HG03103 (cell line): ENCODE results near the gene ARHGEF28.

Experiments
- ATAC-seq: cut with Tn5 transposase; IDR thresholded peaks from one replicate; pipeline ENCODE4 v1.9.1; 2021; ENCODE audit warnings: low read depth; ENCODE audit not compliant: unreplicated experiment

Gene ARHGEF28

GRCh38 chr5:73946278-73946677, 320.3 kb downstream of the ARHGEF28 start:
- ATAC-seq = no peak

GRCh38 chr5:73946919-73947602, 321.1 kb downstream of the ARHGEF28 start:
- ATAC-seq = no peak

GRCh38 chr5:73947906-73948640, 322.1 kb downstream of the ARHGEF28 start:
- ATAC-seq = no peak

GRCh38 chr5:73948720-73949119, 322.7 kb downstream of the ARHGEF28 start:
- no peak for ATAC-seq

- no peak for ATAC-seq
Measured at GRCh38 chr5:73950441-73950873, 324.5 kb downstream of the ARHGEF28 start.

GRCh38 chr5:73950912-73951430, 325.0 kb downstream of the ARHGEF28 start:
- ATAC-seq = no peak

GRCh38 chr5:73952872-73953271, 326.9 kb downstream of the ARHGEF28 start:
- ATAC-seq = no peak

- no peak for ATAC-seq
Measured at GRCh38 chr5:73954381-73954780, 328.4 kb downstream of the ARHGEF28 start.

- no peak for ATAC-seq
Measured at GRCh38 chr5:73955271-73955846, 329.4 kb downstream of the ARHGEF28 start.

GRCh38 chr5:73957397-73958001, 331.5 kb downstream of the ARHGEF28 start:
- ATAC-seq = no peak

- ATAC-seq = no peak
Measured at GRCh38 chr5:73958037-73958436, 332.0 kb downstream of the ARHGEF28 start.

GRCh38 chr5:73960023-73960422, 334.0 kb downstream of the ARHGEF28 start:
- ATAC-seq = no peak

GRCh38 chr5:73960426-73960825, 334.4 kb downstream of the ARHGEF28 start:
- ATAC-seq = no peak

- ATAC-seq = no peak
Measured at GRCh38 chr5:73962801-73963425, 336.9 kb downstream of the ARHGEF28 start.

GRCh38 chr5:73964352-73964865, 338.4 kb downstream of the ARHGEF28 start:
- no peak for ATAC-seq

GRCh38 chr5:73966451-73966850, 340.5 kb downstream of the ARHGEF28 start:
- no peak for ATAC-seq

GRCh38 chr5:73967347-73967746, 341.4 kb downstream of the ARHGEF28 start:
- no peak for ATAC-seq

GRCh38 chr5:73968246-73968645, 342.2 kb downstream of the ARHGEF28 start:
- ATAC-seq = no peak

GRCh38 chr5:73968729-73969128, 342.7 kb downstream of the ARHGEF28 start:
- ATAC-seq = no peak
